Epithelial cell of umbilical artery (primary cell): ENCODE data around the gene ART1. TPM values are rescaled to one million over a fixed set of nuclear protein-coding genes. Genes with fewer than 3 reads are reported as not detected.

Experiments
- total RNA-seq: library from RNA; depleted of rRNA; stranded (reverse); fragments of >200 nt; gene quantifications from 2 replicates; pipeline ENCODE4 v1.2.3, GENCODE V29; 2014

ART1 gene, protein sequence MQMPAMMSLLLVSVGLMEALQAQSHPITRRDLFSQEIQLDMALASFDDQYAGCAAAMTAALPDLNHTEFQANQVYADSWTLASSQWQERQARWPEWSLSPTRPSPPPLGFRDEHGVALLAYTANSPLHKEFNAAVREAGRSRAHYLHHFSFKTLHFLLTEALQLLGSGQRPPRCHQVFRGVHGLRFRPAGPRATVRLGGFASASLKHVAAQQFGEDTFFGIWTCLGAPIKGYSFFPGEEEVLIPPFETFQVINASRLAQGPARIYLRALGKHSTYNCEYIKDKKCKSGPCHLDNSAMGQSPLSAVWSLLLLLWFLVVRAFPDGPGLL
- not detected in 2 replicates for total RNA-seq

DNA sequence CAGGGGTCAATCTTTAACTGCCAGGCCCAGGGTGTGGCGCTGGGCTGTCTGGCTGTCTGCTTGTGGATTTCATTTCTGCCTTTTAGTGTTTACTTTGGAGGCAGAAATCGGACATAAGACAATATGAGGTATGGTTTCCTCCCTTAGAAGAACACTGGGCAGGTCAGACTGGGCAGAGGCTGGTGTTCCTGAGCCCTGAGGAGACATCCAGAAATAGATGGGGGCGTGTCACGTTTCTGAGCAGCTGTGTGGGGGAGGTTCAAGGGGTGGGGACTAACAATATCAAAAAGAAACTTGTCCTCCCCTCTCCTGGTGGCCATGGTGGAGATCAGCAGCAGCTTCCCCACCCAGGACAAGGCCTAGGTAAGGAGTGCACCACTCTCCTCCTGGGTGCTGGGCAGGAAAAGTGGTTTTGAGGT, at the start of gene ART1:
Gene ART1 (plus strand): TSS at position 312 of the 419 bp plus-strand sequence. CDS start 14,086 bp downstream, outside the sequence.

DNA sequence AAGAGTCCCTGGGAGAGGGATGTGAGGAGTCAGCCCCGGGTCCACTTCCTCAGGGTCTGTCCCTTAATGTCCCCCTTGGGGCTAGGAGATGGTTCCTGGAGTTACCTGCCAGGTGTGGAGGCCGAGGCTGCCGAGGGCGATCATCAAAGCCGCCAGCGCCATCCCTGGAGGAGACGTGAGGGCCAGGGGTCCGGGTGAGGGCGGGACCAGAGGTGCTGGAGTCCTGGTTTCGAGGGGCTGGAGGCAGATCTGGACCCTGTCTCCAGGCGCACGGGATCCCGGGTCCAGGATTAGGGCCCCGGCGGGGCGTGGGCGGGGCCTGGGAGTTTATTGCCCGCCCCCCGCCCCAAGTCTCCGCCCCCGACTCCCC, 3.2 kb upstream of the ART1 start, which contains the start of gene ART5:
Gene ART5 (minus strand): TSS at position 292 of the 370 bp plus-strand sequence. CDS start 130 bp downstream, at position 162.

DNA sequence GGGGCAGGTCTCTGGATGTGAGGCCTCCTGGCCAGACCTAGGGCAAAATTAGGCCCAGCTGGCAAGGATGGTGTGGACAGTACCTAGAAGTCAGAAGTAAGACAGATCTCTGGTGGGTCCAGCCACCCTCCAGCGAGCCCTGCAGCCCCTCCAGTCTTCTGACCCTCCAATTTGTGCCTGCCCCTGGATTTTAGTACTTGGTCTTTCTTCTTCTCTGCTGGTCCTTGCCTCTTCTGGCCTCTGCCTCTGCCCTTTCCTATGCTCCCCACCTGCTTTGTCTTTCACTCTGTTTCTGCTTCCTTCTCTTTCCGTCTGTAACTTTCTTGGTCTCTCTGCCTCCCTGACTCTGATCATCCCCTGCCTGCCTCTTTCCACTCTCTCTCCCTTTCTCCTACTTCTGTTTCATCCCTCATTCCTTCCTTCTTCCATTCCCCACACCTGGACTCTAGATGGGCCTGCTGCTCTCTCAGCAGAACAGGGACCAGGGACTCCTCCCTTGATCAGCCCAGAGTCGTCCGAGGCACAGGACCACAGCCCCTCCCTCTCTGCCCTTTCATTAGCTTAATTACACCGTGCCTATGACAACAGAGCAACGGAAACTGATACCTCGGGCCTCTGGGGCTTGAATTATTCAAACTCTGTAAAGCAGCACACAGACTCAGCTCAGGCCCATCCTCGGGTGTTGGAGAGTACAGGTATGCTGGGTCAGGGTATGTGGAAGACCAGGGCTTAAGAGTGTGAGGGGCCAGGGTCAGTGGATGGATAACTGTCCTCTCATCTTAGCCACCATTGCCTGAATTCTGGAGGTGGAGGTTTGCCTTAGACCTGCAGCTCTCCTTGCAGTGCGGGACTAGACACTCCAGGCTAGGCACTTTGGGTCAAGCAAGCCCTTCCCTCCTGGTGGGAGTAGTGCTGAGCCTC, 26.7 kb downstream of the ART1 start, which contains the start of gene CHRNA10:
Gene CHRNA10 (minus strand): TSS at position 51 of the 921 bp plus-strand sequence. CDS start 72 bp downstream, outside the sequence.

Other genes starting within 250 kb of the ART1 start
- not detected in 2 replicates for gene ART5, start 3.1 kb upstream of the ART1 start, total RNA-seq
- 0.46 TPM in 1 of 2 replicates, not detected in the other for gene CHRNA10, start 26.3 kb downstream of the ART1 start, total RNA-seq
- 86.4 and 91.9 TPM in 2 replicates for gene NUP98, start 152.4 kb downstream of the ART1 start, total RNA-seq
- gene PGAP2, start 163.4 kb downstream of the ART1 start, total RNA-seq, result 6.5 and 11.4 TPM in 2 replicates
- gene RHOG, start 195.8 kb downstream of the ART1 start, total RNA-seq, result 7.6 and 8.4 TPM in 2 replicates
- 20.5 and 29.9 TPM in 2 replicates for gene STIM1, start 210.5 kb downstream of the ART1 start, total RNA-seq